ENCODE measurements around the gene TBC1D5. TPM values are rescaled to one million over a fixed set of nuclear protein-coding genes. Genes with fewer than 3 reads are reported as not detected.
"Not testable (repeated sequence)": the region's sequence is repeated elsewhere in the genome, so short reads cannot be mapped to it uniquely, and the experiment has no call there.

Gene TBC1D5
- total and polyA plus RNA-seq, 4 donors: 11.8 to 75.5 (median 34.5) TPM

DNA sequence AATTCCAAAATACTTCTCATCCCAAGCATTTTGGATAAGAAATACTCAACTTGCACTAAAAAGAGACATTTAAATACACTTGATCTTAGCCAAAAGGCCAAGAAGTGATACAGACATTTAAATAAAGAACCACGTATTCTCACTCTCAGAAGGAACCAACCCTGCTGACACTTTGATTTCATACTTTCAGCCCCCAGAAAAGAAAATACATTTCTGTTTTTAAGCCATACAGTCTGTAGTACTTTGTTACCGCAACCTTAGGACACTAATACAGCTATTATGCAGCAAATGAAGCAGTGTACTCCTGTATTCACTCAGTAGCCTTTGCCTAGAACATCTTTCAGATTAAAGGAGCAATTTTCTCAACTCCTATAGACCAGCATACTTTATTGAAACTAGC, 86.7 kb downstream of the TBC1D5 start:
- no peaks in the 10 kb centered on the region for H3K27me3 ChIP-seq (ENCODE audit: control insufficient read depth in 1 of 2, insufficient read depth in 2 of 2, low read length in 1 of 2)
- H3K4me1 ChIP-seq (ENCODE audit: control insufficient read depth in 1 of 2, insufficient read depth in 2 of 2, low read length in 2 of 2): no peaks in the 10 kb centered on the region
- H3K4me3 ChIP-seq (ENCODE audit: low read length in 2 of 2): no peak overlapping the region
- intact Hi-C loops (cut with DNase I): no loop called here
- no peaks in the 10 kb centered on the region for H3K9me3 ChIP-seq (ENCODE audit: control insufficient read depth, low read length)
- H3K36me3 ChIP-seq (ENCODE audit: control insufficient read depth in 1 of 2, insufficient read depth in 2 of 2, low read length in 1 of 2): no peaks in the 10 kb centered on the region
- DNase-seq (no peak), ATAC-seq (ENCODE audit: low FRiP score) (no peak)
- 47 to 50% methylated on average over 2 of the region's 2 CpGs for WGBS, 2 donors
- no peak overlapping the region for H3K27ac ChIP-seq (ENCODE audit: low read depth in 1 of 2, low read length in 2 of 2)

DNA sequence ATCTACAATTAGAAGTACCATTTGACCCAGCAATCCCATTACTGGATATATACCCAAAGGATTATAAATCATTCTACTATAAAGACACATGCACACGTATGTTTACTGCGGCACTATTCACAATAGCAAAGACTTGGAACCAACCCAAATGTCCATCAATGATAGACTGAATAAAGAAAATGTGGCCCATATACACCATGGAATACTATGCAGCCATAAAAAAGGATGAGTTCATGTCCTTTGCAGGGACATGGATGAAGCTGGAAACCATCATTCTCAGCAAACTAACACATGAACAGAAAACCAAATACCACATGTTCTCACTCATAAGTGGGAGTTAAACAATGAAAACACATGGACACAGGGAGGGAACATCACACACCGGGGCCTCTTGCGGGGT, 92.7 kb downstream of the TBC1D5 start:
- H3K36me3 ChIP-seq (ENCODE audit: control insufficient read depth in 1 of 2, insufficient read depth in 2 of 2, low read length in 1 of 2); ATAC-seq (ENCODE audit: low FRiP score); H3K9me3 ChIP-seq (ENCODE audit: control insufficient read depth, low read length); H3K4me3 ChIP-seq (ENCODE audit: low read length in 2 of 2); H3K27me3 ChIP-seq (ENCODE audit: control insufficient read depth in 1 of 2, insufficient read depth in 2 of 2, low read length in 1 of 2); H3K27ac ChIP-seq (ENCODE audit: low read depth in 1 of 2, low read length in 2 of 2); DNase-seq; intact Hi-C loops (cut with DNase I); H3K4me1 ChIP-seq (ENCODE audit: control insufficient read depth in 1 of 2, insufficient read depth in 2 of 2, low read length in 2 of 2): not testable (repeated sequence)
- 97 to 99% methylated on average over 4 of the region's 4 CpGs for WGBS, 2 donors

DNA sequence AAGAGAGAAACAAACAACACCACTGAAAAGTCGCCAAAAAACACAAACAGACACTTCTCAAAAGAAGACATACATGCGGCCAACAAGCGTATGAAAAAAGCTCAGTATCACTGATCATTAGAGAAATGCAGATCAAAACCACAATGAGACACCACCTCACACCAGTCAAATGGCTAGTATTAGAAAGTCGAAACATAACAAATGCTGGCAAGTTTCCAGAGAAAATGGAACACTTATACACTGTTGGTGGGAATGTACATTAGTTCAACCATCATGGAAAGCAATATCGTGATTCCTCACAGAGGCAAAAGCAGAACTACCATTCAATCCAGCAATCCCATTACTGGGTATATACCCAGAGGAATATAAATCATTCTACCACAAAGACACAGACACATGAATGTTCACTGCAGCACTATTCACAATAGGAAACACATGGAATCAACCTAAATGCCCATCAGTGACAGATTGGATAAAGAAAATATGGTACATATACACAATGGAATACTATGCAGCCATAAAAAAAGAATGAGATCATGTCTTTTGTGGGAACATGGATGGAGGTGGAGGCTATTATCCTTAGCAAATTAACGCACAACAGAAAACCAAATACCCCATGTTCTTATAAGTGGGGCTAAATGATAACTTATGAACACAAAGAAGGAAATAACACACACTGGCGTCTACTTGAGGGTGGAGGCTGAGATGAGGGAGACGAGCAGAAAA, 93.6 kb downstream of the TBC1D5 start:
- H3K4me3 ChIP-seq (ENCODE audit: low read length in 2 of 2); H3K36me3 ChIP-seq (ENCODE audit: control insufficient read depth in 1 of 2, insufficient read depth in 2 of 2, low read length in 1 of 2); DNase-seq; H3K27me3 ChIP-seq (ENCODE audit: control insufficient read depth in 1 of 2, insufficient read depth in 2 of 2, low read length in 1 of 2); intact Hi-C loops (cut with DNase I); H3K4me1 ChIP-seq (ENCODE audit: control insufficient read depth in 1 of 2, insufficient read depth in 2 of 2, low read length in 2 of 2); H3K9me3 ChIP-seq (ENCODE audit: control insufficient read depth, low read length); H3K27ac ChIP-seq (ENCODE audit: low read depth in 1 of 2, low read length in 2 of 2); ATAC-seq (ENCODE audit: low FRiP score): not testable (repeated sequence)
- 97 to 98% methylated on average over 8 of the region's 8 CpGs for WGBS, 2 donors

DNA sequence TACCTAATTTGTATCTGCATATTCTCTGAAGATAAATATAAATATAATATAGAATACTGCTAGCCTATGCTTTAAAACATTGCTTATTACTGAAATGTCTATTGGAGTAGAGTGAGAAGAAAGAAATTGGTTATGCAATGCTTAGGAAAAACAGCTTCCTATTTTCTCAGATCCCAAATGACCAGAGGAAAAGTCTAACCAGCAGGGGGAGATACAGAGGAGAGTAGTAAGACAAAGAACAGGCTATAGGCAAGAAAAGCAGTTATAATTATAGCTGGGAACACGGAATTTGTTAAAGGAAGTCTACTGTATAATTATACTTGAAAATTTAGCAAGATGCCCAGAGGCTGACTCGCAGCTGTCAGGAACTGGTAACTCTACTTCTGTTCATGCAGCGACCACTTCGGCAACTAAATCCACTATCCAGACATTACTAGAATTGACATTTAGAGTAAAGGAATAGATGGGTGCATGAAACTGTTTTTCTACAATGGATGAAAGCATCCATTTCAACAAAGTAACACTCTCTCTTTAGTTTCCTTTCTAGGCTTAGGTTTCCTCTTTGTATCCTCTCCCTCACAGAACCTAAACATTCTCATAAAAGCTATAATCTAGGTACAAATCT, 97.2 kb downstream of the TBC1D5 start:
- H3K27ac ChIP-seq (ENCODE audit: low read depth in 1 of 2, low read length in 2 of 2): no peak overlapping the region
- intact Hi-C loops (cut with DNase I): no loop called here
- H3K4me1 ChIP-seq (ENCODE audit: control insufficient read depth in 1 of 2, insufficient read depth in 2 of 2, low read length in 2 of 2): no peaks in the 10 kb centered on the region
- H3K36me3 ChIP-seq (ENCODE audit: control insufficient read depth in 1 of 2, insufficient read depth in 2 of 2, low read length in 1 of 2): no peaks in the 10 kb centered on the region
- no peak overlapping the region for H3K4me3 ChIP-seq (ENCODE audit: low read length in 2 of 2)
- 51 to 63% methylated on average over 4 of the region's 4 CpGs for WGBS, 2 donors
- DNase-seq (no peak), ATAC-seq (ENCODE audit: low FRiP score) (no peak)
- no peaks in the 10 kb centered on the region for H3K9me3 ChIP-seq (ENCODE audit: control insufficient read depth, low read length)
- no peaks in the 10 kb centered on the region for H3K27me3 ChIP-seq (ENCODE audit: control insufficient read depth in 1 of 2, insufficient read depth in 2 of 2, low read length in 1 of 2)

DNA sequence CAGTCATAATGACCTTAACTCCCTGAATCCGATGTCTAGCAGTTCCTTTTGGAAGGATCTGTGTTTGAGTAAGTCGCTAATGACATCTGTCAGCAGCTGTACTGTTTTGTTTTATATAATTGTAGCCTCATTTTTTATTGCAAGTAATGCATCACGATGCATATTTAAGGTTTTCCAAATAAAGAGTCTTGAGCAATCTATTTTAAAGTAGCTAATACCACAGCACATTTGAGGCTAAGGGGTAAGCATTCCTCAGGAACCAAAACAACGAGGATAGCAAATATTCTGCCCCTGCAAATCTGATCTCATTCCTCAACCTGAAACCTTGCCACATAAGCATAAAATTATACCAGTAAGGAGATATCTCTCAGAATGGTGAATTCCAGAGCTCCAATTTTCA, 98.7 kb downstream of the TBC1D5 start:
- Histone ChIP-seq H3K27ac (ENCODE audit: low read depth in 1 of 2, low read length in 2 of 2) (no peak overlapping the region), H3K4me3 (ENCODE audit: low read length in 2 of 2) (no peak overlapping the region), H3K36me3 (ENCODE audit: control insufficient read depth in 1 of 2, insufficient read depth in 2 of 2, low read length in 1 of 2) (no peaks in the 10 kb centered on the region), H3K9me3 (ENCODE audit: control insufficient read depth, low read length) (no peaks in the 10 kb centered on the region), H3K27me3 (ENCODE audit: control insufficient read depth in 1 of 2, insufficient read depth in 2 of 2, low read length in 1 of 2) (no peaks in the 10 kb centered on the region), H3K4me1 (ENCODE audit: control insufficient read depth in 1 of 2, insufficient read depth in 2 of 2, low read length in 2 of 2) (peaks cover 0 to 2% of the 10 kb centered on the region in 2 donors)
- intact Hi-C loops (cut with DNase I): loop anchor here in 1 of 2 donors (5.0 kb wide), 1 partner anchor 99 kb away; the partner anchor contains the start of gene TBC1D5
- 19 to 25% methylated on average over 4 of the region's 4 CpGs for WGBS, 2 donors
- DNase-seq (no peak), ATAC-seq (ENCODE audit: low FRiP score) (no peak)

DNA sequence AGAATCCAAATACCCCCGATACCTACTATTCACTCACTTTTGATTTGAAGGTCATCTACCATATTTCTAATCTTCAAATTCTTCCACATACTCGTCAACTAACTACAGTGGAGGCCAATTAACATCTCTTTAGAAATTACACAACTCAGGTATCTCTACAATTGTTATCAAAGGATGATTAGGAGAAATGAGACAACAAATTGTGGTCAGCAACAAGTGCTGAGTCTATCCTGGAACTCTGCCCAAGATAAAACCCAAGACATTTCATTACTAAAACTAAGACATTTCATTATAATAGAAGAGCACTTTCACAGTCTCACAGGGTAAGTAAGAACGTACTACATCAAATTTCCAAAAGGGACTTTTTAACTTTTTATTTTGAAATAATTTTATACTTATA, 100.0 kb downstream of the TBC1D5 start:
- Histone ChIP-seq H3K4me3 (ENCODE audit: low read length in 2 of 2) (no peak overlapping the region), H3K9me3 (ENCODE audit: control insufficient read depth, low read length) (no peaks in the 10 kb centered on the region), H3K36me3 (ENCODE audit: control insufficient read depth in 1 of 2, insufficient read depth in 2 of 2, low read length in 1 of 2) (no peaks in the 10 kb centered on the region), H3K27ac (ENCODE audit: low read depth in 1 of 2, low read length in 2 of 2) (no peak overlapping the region), H3K27me3 (ENCODE audit: control insufficient read depth in 1 of 2, insufficient read depth in 2 of 2, low read length in 1 of 2) (no peaks in the 10 kb centered on the region), H3K4me1 (ENCODE audit: control insufficient read depth in 1 of 2, insufficient read depth in 2 of 2, low read length in 2 of 2) (peaks cover 0 to 2% of the 10 kb centered on the region in 2 donors)
- WGBS, 2 donors: 98% methylated on average over 3 of the region's 3 CpGs
- ATAC-seq (ENCODE audit: low FRiP score): no peak
- DNase-seq: no peak
- intact Hi-C loops (cut with DNase I): loop anchor here in 1 of 2 donors (5.0 kb wide), 1 partner anchor 100 kb away; the partner anchor contains the start of gene TBC1D5

DNA sequence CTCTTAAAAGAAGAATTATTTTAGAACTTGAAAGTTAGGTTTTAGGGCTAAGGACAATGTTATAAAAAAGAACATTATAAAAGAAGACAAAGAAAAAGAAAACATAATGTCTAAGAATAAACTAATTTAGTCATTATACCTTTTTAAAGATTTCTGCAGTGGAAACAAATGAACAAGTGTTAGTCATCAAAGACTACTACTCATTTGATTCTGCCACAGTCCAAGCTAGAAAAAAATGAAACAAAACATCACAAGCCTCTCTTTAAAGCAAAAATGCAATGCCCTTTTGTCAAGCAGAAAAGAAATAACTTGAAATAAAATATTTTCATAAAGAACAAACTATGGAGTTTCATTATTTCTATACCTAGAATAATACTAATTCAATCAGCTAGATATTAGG, 102.0 kb downstream of the TBC1D5 start:
- H3K27me3 ChIP-seq (ENCODE audit: control insufficient read depth in 1 of 2, insufficient read depth in 2 of 2, low read length in 1 of 2): no peaks in the 10 kb centered on the region
- H3K36me3 ChIP-seq (ENCODE audit: control insufficient read depth in 1 of 2, insufficient read depth in 2 of 2, low read length in 1 of 2): no peaks in the 10 kb centered on the region
- no peaks in the 10 kb centered on the region for H3K9me3 ChIP-seq (ENCODE audit: control insufficient read depth, low read length)
- intact Hi-C loops (cut with DNase I): loop anchor here in 1 of 2 donors (5.0 kb wide), 1 partner anchor 102 kb away; the partner anchor contains the start of gene TBC1D5
- H3K4me3 ChIP-seq (ENCODE audit: low read length in 2 of 2): no peak overlapping the region
- H3K4me1 ChIP-seq (ENCODE audit: control insufficient read depth in 1 of 2, insufficient read depth in 2 of 2, low read length in 2 of 2): peaks cover 0 to 2% of the 10 kb centered on the region in 2 donors
- DNase-seq (no peak), ATAC-seq (ENCODE audit: low FRiP score) (no peak)
- H3K27ac ChIP-seq (ENCODE audit: low read depth in 1 of 2, low read length in 2 of 2): no peak overlapping the region

DNA sequence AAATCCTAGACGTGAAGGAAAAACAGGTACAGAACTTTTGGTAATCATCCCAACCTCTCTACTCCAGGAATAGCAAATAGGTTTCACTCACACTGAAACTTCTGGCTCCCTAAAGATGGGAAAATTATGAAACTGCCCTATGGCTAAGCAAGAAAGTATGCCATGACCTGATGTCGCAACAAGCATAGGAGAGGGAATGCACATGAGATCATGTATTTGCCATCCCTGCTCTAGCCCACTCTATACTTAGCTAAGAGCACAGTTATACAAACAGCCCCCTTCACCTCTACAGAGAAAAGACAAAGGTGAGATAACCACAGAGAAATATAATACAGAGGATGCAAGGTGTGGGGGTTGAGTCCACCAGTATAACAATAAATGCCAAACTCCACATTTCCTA, 102.7 kb downstream of the TBC1D5 start:
- Histone ChIP-seq H3K4me3 (ENCODE audit: low read length in 2 of 2) (no peak overlapping the region), H3K9me3 (ENCODE audit: control insufficient read depth, low read length) (no peaks in the 10 kb centered on the region), H3K36me3 (ENCODE audit: control insufficient read depth in 1 of 2, insufficient read depth in 2 of 2, low read length in 1 of 2) (no peaks in the 10 kb centered on the region), H3K4me1 (ENCODE audit: control insufficient read depth in 1 of 2, insufficient read depth in 2 of 2, low read length in 2 of 2) (peaks cover 0 to 2% of the 10 kb centered on the region in 2 donors), H3K27me3 (ENCODE audit: control insufficient read depth in 1 of 2, insufficient read depth in 2 of 2, low read length in 1 of 2) (no peaks in the 10 kb centered on the region), H3K27ac (ENCODE audit: low read depth in 1 of 2, low read length in 2 of 2) (peak overlapping the region; percentile 36 to 43)
- ATAC-seq (ENCODE audit: low FRiP score): no peak
- no peak for DNase-seq
- WGBS, 2 donors: 14 to 17% methylated on average over 2 of the region's 2 CpGs
- intact Hi-C loops (cut with DNase I): loop anchor here (5.0 to 10.0 kb wide), 4 partner anchors 85 to 205 kb away; partner anchors contain the start of gene TBC1D5 (in 2 of the 2)

DNA sequence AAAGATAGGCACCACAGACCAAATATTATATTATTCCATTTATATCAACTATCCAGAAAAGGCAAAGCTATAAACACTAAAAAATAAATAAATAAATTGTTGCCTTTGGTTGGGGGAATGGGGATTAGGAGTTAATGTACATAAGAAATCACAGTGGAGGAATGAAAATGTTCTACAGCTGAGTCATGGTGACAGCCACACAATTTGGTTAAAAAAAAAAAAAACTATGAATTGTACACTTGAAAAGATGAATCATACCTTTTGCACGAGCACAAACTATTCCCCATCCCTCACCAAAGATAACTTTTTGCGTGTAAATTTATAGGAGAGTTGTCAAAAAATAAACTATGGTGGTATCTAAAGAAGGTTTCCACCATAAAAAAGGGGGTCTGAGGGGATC, 103.2 kb downstream of the TBC1D5 start:
- H3K27me3 ChIP-seq (ENCODE audit: control insufficient read depth in 1 of 2, insufficient read depth in 2 of 2, low read length in 1 of 2): no peaks in the 10 kb centered on the region
- no peak overlapping the region for H3K27ac ChIP-seq (ENCODE audit: low read depth in 1 of 2, low read length in 2 of 2)
- H3K4me3 ChIP-seq (ENCODE audit: low read length in 2 of 2): no peak overlapping the region
- intact Hi-C loops (cut with DNase I): loop anchor here (5.0 to 10.0 kb wide), 4 partner anchors 84 to 204 kb away; partner anchors contain the start of gene TBC1D5 (in 1 of the 2)
- H3K4me1 ChIP-seq (ENCODE audit: control insufficient read depth in 1 of 2, insufficient read depth in 2 of 2, low read length in 2 of 2): peaks cover 0 to 2% of the 10 kb centered on the region in 2 donors
- WGBS, 2 donors: 8 to 9% methylated on average over 2 of the region's 2 CpGs
- no peak for ATAC-seq (ENCODE audit: low FRiP score)
- H3K9me3 ChIP-seq (ENCODE audit: control insufficient read depth, low read length): no peaks in the 10 kb centered on the region
- H3K36me3 ChIP-seq (ENCODE audit: control insufficient read depth in 1 of 2, insufficient read depth in 2 of 2, low read length in 1 of 2): no peaks in the 10 kb centered on the region
- DNase-seq: no peak

Measured in aorta (tissue), 5 donors.